ENCODE data around the gene KRT23. TPM values are rescaled to one million over a fixed set of nuclear protein-coding genes. Genes with fewer than 3 reads are reported as not detected.

Gene KRT23
- total and polyA plus RNA-seq, 2 of the 13 experiments (the other 11 are each of a cell fraction or from before 2014, with no cell fraction given): 24.7 to 51.1 TPM

- TF ChIP-seq, protein P1, sequence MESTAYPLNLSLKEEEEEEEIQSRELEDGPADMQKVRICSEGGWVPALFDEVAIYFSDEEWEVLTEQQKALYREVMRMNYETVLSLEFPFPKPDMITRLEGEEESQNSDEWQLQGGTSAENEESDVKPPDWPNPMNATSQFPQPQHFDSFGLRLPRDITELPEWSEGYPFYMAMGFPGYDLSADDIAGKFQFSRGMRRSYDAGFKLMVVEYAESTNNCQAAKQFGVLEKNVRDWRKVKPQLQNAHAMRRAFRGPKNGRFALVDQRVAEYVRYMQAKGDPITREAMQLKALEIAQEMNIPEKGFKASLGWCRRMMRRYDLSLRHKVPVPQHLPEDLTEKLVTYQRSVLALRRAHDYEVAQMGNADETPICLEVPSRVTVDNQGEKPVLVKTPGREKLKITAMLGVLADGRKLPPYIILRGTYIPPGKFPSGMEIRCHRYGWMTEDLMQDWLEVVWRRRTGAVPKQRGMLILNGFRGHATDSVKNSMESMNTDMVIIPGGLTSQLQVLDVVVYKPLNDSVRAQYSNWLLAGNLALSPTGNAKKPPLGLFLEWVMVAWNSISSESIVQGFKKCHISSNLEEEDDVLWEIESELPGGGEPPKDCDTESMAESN (CRISPR knock-in tag; conservative IDR thresholded peaks at IDR 0.05): no peak
- TF ChIP-seq ZNF567 (CRISPR knock-in tag; IDR thresholded peaks at IDR 0.05; ENCODE audit: borderline replicate concordance) (no peak), GABPB1 (CRISPR knock-in tag; IDR thresholded peaks at IDR 0.05) (no peak; the same call in 1 of the 2 replicates), SIN3B (IDR thresholded peaks at IDR 0.05; ENCODE audit: low read length) (no peak), ZNF614 (CRISPR knock-in tag; IDR thresholded peaks at IDR 0.05; ENCODE audit: borderline replicate concordance) (0 out of 2 replicates have a peak, but pooled peaks have one; percentile 19), TEAD2 (CRISPR knock-in tag; IDR thresholded peaks at IDR 0.05) (no peak), ZNF225 (CRISPR knock-in tag; IDR thresholded peaks at IDR 0.05) (no peak), ZNF891 (CRISPR knock-in tag; IDR thresholded peaks at IDR 0.05) (no peak), MED1 (CRISPR knock-in tag; IDR thresholded peaks at IDR 0.05) (no peak; the same call in 1 of the 2 replicates), ADNP (CRISPR knock-in tag; IDR thresholded peaks at IDR 0.05) (no peak), HNF1B (CRISPR knock-in tag; IDR thresholded peaks at IDR 0.05) (peak; percentile 54), TAF1 (CRISPR knock-in tag; IDR thresholded peaks at IDR 0.05) (peak; percentile 21; the same call in 1 of the 2 replicates), ZBTB37 (CRISPR knock-in tag; IDR thresholded peaks at IDR 0.05) (no peak), SMAD3 (CRISPR knock-in tag; IDR thresholded peaks at IDR 0.05) (no peak), SYNCRIP (IDR thresholded peaks at IDR 0.05; ENCODE audit: insufficient read depth, low read depth, low read length) (no peak), ZNF7 (CRISPR knock-in tag; IDR thresholded peaks at IDR 0.05) (no peak), CREM (IDR thresholded peaks at IDR 0.05) (no peak), CREM (CRISPR knock-in tag; IDR thresholded peaks at IDR 0.05) (no peak), ZNF816 (CRISPR knock-in tag; IDR thresholded peaks at IDR 0.05; ENCODE audit: borderline replicate concordance) (no peak), ZNF276 (CRISPR knock-in tag; IDR thresholded peaks at IDR 0.05; ENCODE audit: low read depth) (no peak), ZNF432 (CRISPR knock-in tag; IDR thresholded peaks at IDR 0.05; ENCODE audit: borderline replicate concordance) (no peak)
- TF ChIP-seq, protein P2, sequence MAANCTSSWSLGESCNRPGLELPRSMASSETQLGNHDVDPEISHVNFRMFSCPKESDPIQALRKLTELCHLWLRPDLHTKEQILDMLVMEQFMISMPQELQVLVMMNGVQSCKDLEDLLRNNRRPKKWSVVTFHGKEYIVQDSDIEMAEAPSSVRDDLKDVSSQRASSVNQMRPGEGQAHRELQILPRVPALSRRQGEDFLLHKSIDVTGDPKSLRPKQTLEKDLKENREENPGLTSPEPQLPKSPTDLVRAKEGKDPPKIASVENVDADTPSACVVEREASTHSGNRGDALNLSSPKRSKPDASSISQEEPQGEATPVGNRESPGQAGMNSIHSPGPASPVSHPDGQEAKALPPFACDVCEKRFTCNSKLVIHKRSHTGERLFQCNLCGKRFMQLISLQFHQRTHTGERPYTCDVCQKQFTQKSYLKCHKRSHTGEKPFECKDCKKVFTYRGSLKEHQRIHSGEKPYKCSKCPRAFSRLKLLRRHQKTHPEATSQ (CRISPR knock-in tag; IDR thresholded peaks at IDR 0.05; ENCODE audit: borderline replicate concordance): no peak
Observed at GRCh38 chr17:40903129-40903847, 34.2 kb downstream of the KRT23 start (continued).
